ENCODE measurements around the gene ALDH8A1. TPM values are rescaled to one million over a fixed set of nuclear protein-coding genes. Genes with fewer than 3 reads are reported as not detected.
A peak's percentile ranks its signal among the peaks of the same experiment; 100 is the strongest.
"Not testable (repeated sequence)": the region's sequence is repeated elsewhere in the genome, so short reads cannot be mapped to it uniquely, and the experiment has no call there.

Gene ALDH8A1
- total and polyA plus RNA-seq, 8 donors, result 0.12 to 3.3 (median 0.45) TPM; not detected in 5

DNA sequence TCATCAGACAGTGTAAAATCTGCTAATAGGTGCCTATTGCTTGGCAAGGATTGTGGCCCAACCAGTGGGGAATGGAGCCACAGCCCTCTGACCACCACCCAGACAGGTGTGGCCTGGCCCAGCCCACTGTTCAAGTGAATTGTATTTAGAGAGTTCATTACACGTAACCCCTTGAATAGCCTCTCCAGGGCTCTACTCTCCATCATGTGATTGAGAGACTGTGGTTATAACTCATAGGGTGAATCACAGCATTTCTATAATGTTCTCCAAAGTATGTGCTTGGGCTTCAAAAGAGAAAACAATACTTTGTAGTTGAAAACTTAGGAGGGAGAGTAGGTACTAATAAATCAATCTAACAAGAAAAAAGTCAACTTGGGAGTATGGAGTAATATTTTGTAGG is 38.4 kb downstream of the ALDH8A1 start:
- no peaks in the 10 kb centered on the region for H3K36me3 ChIP-seq
- no peak for DNase-seq
- no peaks in the 10 kb centered on the region for H3K9me3 ChIP-seq
- no peaks in the 10 kb centered on the region for H3K27me3 ChIP-seq
- WGBS, 5 donors, result 81 to 100% (median 88%) methylated on average over 1 of the region's 1 CpG
- intact Hi-C loops (cut with DNase I; ENCODE audit: low total_unique reads), result no loop called here
- TF ChIP-seq EP300 (IDR thresholded peaks at IDR 0.05) (no peak), POLR2A (IDR thresholded peaks at IDR 0.05) (no peak), POLR2AphosphoS5 (IDR thresholded peaks at IDR 0.05) (no peak)
- TF ChIP-seq, protein P1, sequence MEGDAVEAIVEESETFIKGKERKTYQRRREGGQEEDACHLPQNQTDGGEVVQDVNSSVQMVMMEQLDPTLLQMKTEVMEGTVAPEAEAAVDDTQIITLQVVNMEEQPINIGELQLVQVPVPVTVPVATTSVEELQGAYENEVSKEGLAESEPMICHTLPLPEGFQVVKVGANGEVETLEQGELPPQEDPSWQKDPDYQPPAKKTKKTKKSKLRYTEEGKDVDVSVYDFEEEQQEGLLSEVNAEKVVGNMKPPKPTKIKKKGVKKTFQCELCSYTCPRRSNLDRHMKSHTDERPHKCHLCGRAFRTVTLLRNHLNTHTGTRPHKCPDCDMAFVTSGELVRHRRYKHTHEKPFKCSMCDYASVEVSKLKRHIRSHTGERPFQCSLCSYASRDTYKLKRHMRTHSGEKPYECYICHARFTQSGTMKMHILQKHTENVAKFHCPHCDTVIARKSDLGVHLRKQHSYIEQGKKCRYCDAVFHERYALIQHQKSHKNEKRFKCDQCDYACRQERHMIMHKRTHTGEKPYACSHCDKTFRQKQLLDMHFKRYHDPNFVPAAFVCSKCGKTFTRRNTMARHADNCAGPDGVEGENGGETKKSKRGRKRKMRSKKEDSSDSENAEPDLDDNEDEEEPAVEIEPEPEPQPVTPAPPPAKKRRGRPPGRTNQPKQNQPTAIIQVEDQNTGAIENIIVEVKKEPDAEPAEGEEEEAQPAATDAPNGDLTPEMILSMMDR (IDR thresholded peaks at IDR 0.05), result no peak
- no peaks in the 10 kb centered on the region for H3K4me1 ChIP-seq
- no peak overlapping the region for H3K4me3 ChIP-seq
- H3K27ac ChIP-seq, result no peak overlapping the region

DNA sequence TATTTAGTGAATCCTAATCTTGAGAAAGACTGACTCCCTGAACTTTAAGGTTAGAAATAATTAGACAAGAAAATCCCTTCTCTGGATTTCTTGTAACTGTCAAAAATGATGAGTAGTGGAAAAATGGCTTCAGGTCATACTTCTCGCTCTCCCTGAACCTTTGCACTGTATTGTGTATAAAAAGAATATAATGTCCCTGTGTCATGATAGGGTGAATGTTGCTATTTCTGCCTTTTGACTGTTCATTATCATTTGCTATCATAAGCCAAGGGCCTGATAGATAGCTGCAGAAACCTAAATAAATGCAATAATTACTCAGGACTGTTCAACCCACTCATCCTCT is 39.3 kb downstream of the ALDH8A1 start:
- Histone ChIP-seq H3K27ac (no peak overlapping the region), H3K4me1 (no peaks in the 10 kb centered on the region)
- WGBS, 5 donors, result 65 to 83% (median 79%) methylated on average over 1 of the region's 1 CpG

DNA sequence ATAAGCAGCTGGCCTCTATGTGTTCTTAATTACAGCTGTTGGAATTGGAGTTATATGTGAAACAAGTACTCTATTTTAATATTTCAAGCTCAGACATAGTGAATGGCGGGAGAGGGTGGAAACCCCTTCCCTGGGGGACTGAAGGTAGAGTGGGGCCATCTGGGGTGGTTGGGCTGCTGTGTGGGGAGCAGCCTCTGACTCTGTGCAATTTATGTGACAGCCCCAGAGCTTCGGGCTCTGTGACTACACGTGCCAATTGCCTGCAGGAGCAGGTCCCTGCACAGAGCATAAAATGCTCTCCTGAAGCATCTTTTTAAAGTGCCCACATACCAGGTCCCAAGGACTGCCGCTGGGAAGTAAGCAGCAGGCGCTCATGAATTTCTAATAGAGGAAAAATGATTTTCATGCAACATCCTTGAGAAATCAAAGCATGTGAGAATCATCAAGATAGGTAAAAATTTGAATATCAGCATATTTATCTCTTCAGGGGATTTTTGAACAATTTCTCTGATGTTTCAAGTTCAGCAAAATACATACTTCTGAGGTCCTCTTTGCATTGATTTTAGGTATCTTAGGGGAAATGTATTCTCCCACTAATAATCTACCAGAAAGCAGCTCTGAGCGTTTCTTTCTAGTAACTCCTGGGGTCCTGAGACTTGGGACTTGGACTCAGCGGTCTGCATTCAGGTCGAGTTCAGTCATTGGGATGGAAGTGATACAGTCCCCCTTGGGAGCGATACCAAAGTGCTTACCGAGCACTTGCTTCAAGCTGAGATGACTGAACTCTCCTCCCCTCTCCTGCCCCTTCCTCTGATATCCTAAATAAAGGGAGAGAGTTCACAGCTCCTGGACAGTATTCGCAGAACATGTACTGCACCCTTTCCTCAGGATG is 40.0 kb downstream of the ALDH8A1 start:
- TF ChIP-seq POLR2A (IDR thresholded peaks at IDR 0.05) (no peak), EP300 (IDR thresholded peaks at IDR 0.05) (no peak)
- no peak overlapping the region for H3K4me3 ChIP-seq
- H3K27ac ChIP-seq, result peak overlapping the region in 2 of 5 donors; percentile 49 to 53
- no peaks in the 10 kb centered on the region for H3K4me1 ChIP-seq
- WGBS, 5 donors, result 54 to 66% (median 59%) methylated on average over 11 of the region's 11 CpGs
- H3K36me3 ChIP-seq, result no peaks in the 10 kb centered on the region
- intact Hi-C loops (cut with DNase I; ENCODE audit: low total_unique reads), result no loop called here
- no peak for DNase-seq
- H3K9me3 ChIP-seq, result no peaks in the 10 kb centered on the region
- no peaks in the 10 kb centered on the region for H3K27me3 ChIP-seq

More for the DNA sequence above, 39.3 kb downstream of the ALDH8A1 start:
- no peaks in the 10 kb centered on the region for H3K36me3 ChIP-seq
- DNase-seq, result no peak
- H3K4me3 ChIP-seq, result no peak overlapping the region
- no peaks in the 10 kb centered on the region for H3K9me3 ChIP-seq
- intact Hi-C loops (cut with DNase I; ENCODE audit: low total_unique reads), result no loop called here
- TF ChIP-seq POLR2AphosphoS5 (IDR thresholded peaks at IDR 0.05) (no peak), POLR2A (IDR thresholded peaks at IDR 0.05) (no peak), EP300 (IDR thresholded peaks at IDR 0.05) (no peak)
- TF ChIP-seq, protein P1 (IDR thresholded peaks at IDR 0.05), result no peak
- no peaks in the 10 kb centered on the region for H3K27me3 ChIP-seq

DNA sequence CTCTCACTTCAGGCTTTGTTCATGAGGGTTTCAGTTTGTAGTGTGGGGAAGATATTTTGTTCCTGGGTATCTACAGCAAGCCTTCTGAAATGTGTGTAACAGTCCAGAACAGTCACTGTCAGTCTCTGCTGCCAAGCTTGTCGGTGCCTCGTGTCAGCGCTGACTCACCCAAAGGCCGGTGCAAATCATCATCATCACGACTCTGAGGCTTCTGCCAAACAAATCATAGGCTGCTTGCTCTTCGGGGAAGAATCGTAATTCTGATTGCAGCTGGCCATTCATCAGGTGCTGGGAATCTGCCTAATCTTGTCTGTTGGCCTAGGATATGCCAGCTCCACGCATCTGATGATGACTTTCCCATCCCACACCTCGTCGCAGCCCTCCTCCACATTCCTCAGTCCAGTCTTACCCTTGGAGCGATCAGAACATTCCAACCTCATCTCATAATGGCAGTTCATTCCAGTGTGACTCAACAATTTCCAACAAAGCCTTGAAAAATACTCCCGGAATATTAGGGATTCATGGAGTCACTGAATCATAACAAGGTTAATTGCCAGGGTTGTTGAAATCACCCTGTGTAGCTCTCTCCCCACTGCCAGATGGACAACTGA is 40.9 kb downstream of the ALDH8A1 start:
- peak overlapping the region; percentile 26 to 55 (median 53) for H3K27ac ChIP-seq
- TF ChIP-seq POLR2A (IDR thresholded peaks at IDR 0.05), result no peak
- TF ChIP-seq EP300 (IDR thresholded peaks at IDR 0.05), result no peak
- peak in 1 of 3 donors; percentile 31 for TF ChIP-seq POLR2AphosphoS5 (IDR thresholded peaks at IDR 0.05)
- 67 to 78% (median 77%) methylated on average over 12 of the region's 12 CpGs for WGBS, 5 donors

DNA sequence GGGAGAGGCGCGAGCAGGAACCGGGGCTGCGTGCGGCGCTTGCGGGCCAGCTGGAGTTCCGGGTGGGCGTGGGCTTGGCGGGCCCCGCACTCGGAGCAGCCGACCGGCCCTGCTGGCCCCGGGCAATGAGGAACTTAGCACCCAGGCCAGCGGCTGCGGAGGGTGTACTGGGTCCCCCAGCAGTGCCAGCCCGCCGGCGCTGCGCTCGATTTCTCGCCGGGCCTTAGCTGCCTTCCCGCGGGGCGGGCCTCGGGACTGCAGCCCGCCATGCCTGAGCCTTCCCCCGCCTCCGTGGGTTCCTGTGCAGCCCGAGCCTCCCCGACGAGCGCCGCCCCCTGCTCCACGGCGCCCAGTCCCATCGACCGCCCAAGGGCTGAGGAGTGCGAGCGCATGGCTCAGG is 45.2 kb downstream of the ALDH8A1 start:
- WGBS, 5 donors, result 88 to 99% (median 96%) methylated on average over 10 to 41 of the region's 42 CpGs
- DNase-seq; H3K4me3 ChIP-seq; H3K36me3 ChIP-seq; H3K4me1 ChIP-seq; H3K27ac ChIP-seq; H3K9me3 ChIP-seq; H3K27me3 ChIP-seq; intact Hi-C loops (cut with DNase I; ENCODE audit: low total_unique reads): not testable (repeated sequence)

More for the DNA sequence above, 40.9 kb downstream of the ALDH8A1 start:
- H3K4me1 ChIP-seq, result no peaks in the 10 kb centered on the region
- H3K4me3 ChIP-seq, result no peak overlapping the region
- H3K27me3 ChIP-seq, result no peaks in the 10 kb centered on the region
- no peaks in the 10 kb centered on the region for H3K36me3 ChIP-seq
- intact Hi-C loops (cut with DNase I; ENCODE audit: low total_unique reads), result no loop called here
- H3K9me3 ChIP-seq, result no peaks in the 10 kb centered on the region
- peak; percentile 29 to 57 for DNase-seq

All from stomach (tissue), 9 donors.